BE2C (cell line): Measurements from ENCODE around the gene SPATA21.
A peak's percentile ranks its signal among the peaks of the same experiment; 100 is the strongest.

Source experiments
- DNase-seq: peaks from one replicate; pipeline ENCODE4 v3.0.0-alpha.2; 2020
- H3K27me3 ChIP-seq: fragments of 250-450 bp; sonication (Bioruptor Pico); 2 replicates; pipeline ENCODE4 v1.5.1; 2020; ENCODE audit warnings: mild to moderate bottlenecking
- H3K36me3 ChIP-seq: fragments of 250-450 bp; sonication (Bioruptor Pico); 2 replicates; pipeline ENCODE4 v1.5.1; 2020; ENCODE audit warnings: mild to moderate bottlenecking
- H3K4me1 ChIP-seq: fragments of 250-450 bp; sonication (Bioruptor Pico); 2 replicates; pipeline ENCODE4 v1.5.1; 2020
- H3K4me3 ChIP-seq: 2 replicates; pipeline ENCODE4 v1.5.1; 2011; ENCODE audit warnings: low read depth, low read length
- H3K9me3 ChIP-seq: fragments of 250-450 bp; sonication (Bioruptor Pico); 2 replicates; pipeline ENCODE4 v1.5.1; 2020
- TF ChIP-seq, protein P1 (sequence below): IDR thresholded peaks from 2 replicates; pipeline ENCODE4 v1.5.1; 2012; ENCODE audit warnings: mild to moderate bottlenecking, low read depth, low read length

The SPATA21 gene

DNA sequence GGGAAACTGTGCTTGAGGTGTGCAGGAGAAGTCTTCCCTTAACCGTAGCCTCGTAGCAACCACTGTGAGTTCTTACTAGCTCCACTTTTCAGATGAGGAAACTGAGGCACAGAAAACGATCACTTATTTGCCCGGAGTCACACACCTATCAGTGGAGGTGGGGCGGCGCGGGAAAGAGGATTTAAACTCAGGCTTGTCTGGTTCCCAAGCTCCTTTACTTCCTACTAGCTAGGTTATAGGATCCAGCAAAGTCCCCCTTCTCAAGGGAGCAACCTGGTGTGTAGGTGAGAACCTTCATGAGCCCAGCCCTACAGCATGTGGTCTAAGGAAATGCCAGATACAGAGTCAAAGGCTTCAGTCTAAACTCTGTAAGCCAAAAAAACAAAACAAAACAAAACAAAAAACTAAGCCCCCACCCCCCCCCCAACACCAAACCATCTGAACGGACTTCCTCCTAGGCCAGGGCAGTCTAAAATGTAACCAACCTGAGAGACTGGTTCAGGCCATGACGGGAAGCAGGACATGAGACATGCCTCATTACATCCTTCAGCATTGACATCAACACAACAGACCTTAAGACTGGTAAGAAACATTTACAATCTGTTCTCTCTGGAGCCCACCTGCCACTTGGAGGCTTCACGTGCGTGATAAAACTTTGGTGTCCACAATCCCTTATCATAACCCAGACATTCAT is 84.2 kb downstream of the SPATA21 start:
- no peaks in the 10 kb centered on the region for H3K36me3 ChIP-seq
- H3K9me3 ChIP-seq = no peaks in the 10 kb centered on the region
- peak overlapping the region; percentile 51 for H3K4me3 ChIP-seq
- no peak for DNase-seq
- TF ChIP-seq, protein P1, sequence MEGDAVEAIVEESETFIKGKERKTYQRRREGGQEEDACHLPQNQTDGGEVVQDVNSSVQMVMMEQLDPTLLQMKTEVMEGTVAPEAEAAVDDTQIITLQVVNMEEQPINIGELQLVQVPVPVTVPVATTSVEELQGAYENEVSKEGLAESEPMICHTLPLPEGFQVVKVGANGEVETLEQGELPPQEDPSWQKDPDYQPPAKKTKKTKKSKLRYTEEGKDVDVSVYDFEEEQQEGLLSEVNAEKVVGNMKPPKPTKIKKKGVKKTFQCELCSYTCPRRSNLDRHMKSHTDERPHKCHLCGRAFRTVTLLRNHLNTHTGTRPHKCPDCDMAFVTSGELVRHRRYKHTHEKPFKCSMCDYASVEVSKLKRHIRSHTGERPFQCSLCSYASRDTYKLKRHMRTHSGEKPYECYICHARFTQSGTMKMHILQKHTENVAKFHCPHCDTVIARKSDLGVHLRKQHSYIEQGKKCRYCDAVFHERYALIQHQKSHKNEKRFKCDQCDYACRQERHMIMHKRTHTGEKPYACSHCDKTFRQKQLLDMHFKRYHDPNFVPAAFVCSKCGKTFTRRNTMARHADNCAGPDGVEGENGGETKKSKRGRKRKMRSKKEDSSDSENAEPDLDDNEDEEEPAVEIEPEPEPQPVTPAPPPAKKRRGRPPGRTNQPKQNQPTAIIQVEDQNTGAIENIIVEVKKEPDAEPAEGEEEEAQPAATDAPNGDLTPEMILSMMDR = no peak
- no peaks in the 10 kb centered on the region for H3K27me3 ChIP-seq
- H3K4me1 ChIP-seq = peaks cover 4% of the 10 kb centered on the region; the same call in 1 of the 2 replicates

- Histone ChIP-seq H3K9me3 (no peaks in the 10 kb centered on the region), H3K4me3 (peak within 1 kb of the TSS; percentile 85)
- peak; percentile 88 for DNase-seq
These were observed 85.0 kb downstream of the SPATA21 start, which contains the start of gene FBXO42 for GRCh38 chr1:16351994-16352841. FBXO42 (minus strand) TSS chr1:16352480; CDS start chr1:16315418, 37,062 bp downstream.

DNA sequence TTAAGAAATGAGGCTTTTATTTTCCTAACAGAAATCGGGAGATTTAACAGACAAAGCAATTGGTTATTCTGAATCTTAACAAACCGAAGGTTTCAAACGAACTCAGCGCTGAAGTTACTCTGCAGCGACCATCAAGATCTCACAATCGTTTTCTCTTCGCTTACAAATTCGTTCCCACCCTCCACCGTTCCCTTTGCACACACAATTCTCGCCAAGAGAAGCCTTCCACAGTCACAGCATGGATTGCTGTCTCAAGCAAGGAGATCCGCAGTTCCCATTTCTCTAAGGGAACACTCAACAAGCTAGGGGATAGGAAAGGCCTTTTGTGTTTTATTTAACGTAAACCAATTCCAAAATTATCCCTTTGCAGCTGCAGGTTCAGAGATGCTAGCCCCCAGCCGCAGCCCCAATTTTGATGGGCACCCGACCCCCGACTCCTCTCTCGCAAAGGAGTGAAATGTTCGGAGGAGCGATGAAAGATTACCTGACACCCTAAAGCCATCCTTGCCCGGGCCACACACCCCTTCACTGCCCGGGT is 85.7 kb downstream of the SPATA21 start:
- peak overlapping the region; percentile 85 for H3K4me3 ChIP-seq
- H3K27me3 ChIP-seq = no peaks in the 10 kb centered on the region
- no peak for DNase-seq
- H3K4me1 ChIP-seq = peaks cover 4% of the 10 kb centered on the region; the same call in 1 of the 2 replicates
- H3K9me3 ChIP-seq = no peaks in the 10 kb centered on the region
- H3K36me3 ChIP-seq = no peaks in the 10 kb centered on the region
- TF ChIP-seq, protein P1 = no peak

More at GRCh38 chr1:16351994-16352841, 85.0 kb downstream of the SPATA21 start, which contains the start of gene FBXO42:
- Histone ChIP-seq H3K27me3 (no peaks in the 10 kb centered on the region), H3K4me1 (peaks cover 4% of the 10 kb centered on the region; the same call in 1 of the 2 replicates), H3K36me3 (no peaks in the 10 kb centered on the region)
- TF ChIP-seq, protein P1 = 0 out of 2 replicates have a peak, but pooled peaks have one; percentile 9

DNA sequence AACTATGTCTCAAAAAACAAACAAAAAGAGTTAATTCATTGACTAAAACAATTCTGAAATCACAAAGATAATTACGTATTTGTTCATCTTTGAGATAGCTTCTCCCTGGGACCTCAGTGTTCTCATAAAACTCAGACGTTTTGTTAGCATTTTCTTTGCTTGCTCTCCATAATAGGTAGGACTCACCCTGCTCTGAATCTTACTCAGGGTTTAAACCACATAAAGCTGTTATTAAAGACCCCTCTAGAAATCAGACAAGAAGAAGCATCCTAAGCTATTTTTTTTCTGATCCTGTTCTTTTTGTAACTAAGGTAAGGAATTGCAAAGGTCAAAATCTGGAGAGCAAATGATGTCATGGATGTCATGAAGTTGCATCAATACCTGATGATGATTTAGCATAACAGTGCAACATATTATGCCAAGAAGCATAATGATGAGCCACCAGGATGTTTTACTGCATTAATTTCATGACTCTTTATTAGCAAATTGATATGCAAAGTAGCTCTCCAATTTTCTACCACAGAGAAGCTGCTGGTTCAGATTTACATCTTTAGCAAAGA is 87.3 kb downstream of the SPATA21 start:
- TF ChIP-seq, protein P1 = no peak
- H3K4me3 ChIP-seq = no peak overlapping the region; the same call in 1 of the 2 replicates

More for the DNA sequence above, 87.3 kb downstream of the SPATA21 start:
- DNase-seq = no peak
- H3K9me3 ChIP-seq = no peaks in the 10 kb centered on the region
- H3K36me3 ChIP-seq = no peaks in the 10 kb centered on the region
- H3K27me3 ChIP-seq = no peaks in the 10 kb centered on the region
- H3K4me1 ChIP-seq = peaks cover 4% of the 10 kb centered on the region; the same call in 1 of the 2 replicates
